GM19372 (cell line): ENCODE results near the gene PRXL2A.

Source experiments
- ATAC-seq: cut with Tn5 transposase; IDR thresholded peaks from one replicate; pipeline ENCODE4 v1.9.1; 2021; ENCODE audit warnings: mild to moderate bottlenecking, low read depth, moderate library complexity; ENCODE audit not compliant: unreplicated experiment

Gene PRXL2A

GRCh38 chr10:80442879-80443278, 34.5 kb downstream of the PRXL2A start:
- no peak for ATAC-seq

- ATAC-seq, result peak; percentile 52
Measured at GRCh38 chr10:80443531-80443974, 35.2 kb downstream of the PRXL2A start.

DNA sequence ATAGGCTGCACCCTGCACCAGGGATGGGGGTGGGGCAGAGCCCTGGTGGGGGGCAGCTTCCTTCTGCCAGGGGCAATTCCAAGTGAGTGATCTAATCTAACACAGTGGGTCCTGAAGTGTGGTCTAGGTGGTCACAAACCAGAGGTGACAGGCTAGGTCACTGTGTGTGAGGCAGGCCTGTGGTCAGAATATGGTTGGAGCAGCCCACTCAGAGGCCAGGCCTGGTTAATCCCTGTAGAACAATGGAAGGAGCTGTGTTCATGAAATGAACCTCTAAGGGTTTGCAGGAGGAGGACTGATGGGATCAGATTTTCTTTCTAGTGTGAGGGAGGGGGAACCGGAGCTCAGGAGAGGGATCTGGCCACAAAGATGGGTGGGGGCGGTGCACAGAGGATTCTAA, 35.8 kb downstream of the PRXL2A start:
- ATAC-seq, result no peak

GRCh38 chr10:80444646-80445319, 36.4 kb downstream of the PRXL2A start:
- ATAC-seq, result peak; percentile 66

DNA sequence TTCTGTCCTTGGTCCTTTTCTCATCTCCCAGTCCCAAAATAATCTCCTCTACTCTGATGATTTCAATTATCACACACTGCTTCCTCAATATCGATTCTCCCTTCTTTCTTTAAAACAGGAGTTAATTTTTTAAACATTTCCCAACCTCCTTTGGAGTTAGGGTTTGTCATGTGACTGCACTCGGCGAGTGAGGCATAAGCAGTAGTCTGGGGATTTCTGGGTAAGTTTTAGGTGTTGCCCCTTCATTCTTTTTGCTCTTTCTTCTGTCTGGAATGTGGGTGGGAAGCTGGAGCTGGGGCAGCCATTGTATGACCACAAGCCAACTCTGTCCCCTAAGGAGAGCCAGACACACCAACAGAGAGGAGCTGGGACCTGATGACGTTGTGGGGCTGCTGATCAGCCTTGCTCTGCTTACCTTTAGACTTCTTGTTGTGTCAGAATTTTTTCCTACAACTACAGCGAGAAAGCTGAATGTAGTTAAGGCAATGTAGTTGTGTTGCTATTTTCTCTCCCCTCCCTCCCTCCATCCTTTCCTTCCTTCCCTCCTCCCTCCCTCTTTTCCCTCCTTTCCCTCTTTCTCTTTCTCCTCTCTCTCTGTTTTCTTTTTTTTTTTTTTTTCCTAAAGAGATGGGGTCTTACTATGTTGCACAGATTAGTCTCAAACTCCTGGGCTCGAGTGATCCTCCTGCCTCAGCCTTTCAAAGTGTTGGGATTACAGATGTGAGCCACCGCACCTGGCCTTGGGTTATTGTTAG, 39.3 kb downstream of the PRXL2A start:
- no peak for ATAC-seq

DNA sequence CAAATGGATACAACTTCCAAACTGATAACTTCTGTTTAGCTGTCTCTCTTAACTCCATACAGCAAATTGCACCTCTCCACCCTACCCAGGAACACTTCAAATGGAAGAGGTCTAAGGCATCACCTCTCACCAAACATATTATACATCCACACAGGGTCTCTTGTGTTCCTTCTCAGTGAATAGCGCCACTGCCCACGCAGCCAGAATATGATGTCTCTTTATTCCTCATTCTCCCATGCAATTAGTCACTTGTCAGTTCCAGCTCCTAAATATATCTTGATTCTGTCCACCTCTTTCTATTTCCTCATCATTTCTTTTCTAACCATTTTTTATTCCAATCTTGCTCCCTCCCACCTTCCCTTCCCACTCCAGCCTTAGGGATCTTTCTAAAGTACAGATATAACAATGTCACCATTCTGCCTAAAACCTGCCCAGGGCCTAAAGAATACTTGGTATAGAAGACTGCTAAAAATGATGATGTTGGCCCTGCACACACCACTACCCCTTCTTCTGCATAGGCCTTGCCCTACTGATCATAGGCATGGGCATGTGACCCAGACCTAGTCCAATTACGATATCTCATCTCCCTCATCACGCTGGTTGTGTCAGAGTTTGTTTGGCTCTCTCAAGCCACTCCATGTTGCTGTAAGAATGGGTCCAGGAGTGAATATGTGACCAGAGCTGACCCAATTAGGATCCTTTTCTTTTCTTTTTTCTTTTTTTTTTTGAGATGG, 40.0 kb downstream of the PRXL2A start:
- ATAC-seq, result no peak

GRCh38 chr10:80449520-80449919, 41.2 kb downstream of the PRXL2A start:
- ATAC-seq, result no peak

DNA sequence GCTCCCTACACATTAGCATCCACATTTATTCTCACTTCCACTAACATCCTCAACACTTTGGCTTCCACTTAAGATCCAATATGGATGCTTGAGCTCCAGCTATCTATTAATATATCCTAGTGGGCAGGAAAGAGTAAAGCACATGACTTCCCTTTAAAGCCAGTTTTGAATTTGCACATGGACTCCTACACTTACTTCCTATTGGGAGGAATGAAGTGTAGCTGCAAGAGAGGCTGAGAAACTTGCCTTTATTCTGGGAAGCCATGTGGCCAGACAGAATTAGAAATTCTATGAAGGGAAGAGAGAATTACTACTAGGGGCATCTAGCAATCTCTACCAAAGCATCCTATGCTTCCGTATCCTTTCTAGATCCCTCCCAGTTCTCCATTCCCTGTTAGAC, 42.8 kb downstream of the PRXL2A start:
- no peak for ATAC-seq

GRCh38 chr10:80452069-80452468, 43.7 kb downstream of the PRXL2A start:
- no peak for ATAC-seq

DNA sequence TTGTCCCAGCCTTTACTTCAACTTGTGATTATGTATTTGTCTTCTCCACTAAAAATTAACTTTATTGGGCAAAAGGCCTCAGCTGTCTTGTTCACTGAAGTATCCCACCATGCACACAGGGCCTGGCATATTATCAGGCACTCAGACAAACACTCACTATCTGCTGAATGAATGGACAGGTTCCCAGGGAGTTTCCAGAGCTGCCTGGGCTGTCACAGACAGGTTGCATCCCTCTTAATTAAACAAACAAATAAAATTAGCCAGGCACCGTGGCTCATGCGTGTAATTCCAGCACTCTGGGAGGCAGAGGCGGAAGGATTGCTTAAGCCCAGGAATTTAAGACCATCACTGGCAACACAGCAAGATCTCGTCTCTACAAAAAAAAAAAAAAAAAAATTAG, 44.3 kb downstream of the PRXL2A start:
- ATAC-seq, result no peak

DNA sequence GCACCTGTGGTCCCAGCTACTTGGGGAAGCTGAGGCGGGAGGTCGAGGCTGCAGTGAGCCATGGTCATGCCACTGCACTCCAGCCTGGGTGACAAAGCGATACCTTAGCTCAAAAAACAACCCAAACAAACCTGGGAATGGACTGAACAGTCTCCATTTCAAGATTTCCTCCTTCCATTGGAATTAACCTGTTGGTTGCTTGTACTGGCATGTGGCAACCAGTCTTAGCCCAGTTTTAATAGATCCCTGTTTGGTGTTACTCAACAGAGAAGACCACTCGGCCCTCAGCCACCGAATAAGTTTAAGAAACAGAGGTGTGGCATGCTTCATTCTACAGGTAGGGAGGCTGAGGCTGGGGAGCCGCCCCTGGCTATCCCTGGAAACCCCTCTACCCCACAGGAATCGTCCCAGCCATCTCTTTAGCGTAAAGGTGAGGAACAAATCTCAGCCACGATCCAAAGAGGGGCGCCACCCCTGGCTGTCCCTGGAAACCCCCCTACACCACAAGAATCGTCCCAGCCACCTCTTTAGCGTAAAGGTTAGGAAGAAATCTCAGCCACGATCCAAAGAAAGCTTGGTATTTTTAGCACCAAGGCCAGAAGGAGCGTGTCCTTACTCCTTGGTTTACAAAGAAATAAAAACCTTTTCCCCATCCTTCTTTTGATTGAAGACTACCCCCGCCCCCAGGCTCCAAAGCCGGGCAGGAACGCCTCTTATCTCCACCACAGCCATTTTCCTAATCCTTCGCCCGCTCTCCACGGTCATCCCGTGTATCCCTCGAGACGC, 44.9 kb downstream of the PRXL2A start:
- no peak for ATAC-seq

DNA sequence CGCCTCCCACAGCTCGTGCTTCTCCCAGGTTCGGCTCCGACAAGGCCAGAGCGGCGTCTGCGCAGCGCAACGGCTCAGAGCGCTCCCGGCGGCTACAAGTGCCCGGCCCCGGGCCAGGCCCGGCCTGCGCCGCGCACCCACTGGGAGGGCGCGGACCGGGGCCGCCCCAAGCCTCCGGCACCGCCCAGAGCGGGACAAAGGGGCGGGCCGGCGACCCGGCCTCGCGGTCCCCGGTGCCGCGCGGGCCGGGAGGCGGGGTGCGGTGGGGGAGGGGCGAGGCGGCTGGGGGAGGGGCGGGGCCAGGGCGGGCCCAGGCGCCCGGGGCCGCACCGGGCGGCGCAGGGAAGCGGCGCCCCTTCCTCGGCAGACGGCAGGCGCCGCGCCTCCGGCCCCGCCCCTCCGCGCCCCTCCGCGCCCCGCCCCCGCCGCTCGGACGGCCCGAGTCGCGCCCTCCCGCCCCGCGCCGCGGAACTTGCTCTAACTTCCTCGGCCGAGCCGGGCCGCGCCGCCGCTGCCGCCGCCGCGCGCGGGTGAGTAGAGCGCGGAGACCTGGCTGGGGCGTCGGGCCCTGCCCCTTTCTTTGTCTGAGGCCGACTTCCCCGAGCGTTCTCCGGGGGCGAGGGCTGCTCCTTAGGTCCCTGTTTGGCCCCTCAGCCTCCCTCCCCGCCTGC, 45.6 kb downstream of the PRXL2A start, which contains the start of gene TSPAN14:
TSPAN14 (plus strand) TSS at position 469 of the 671 bp plus-strand sequence. CDS start 34,924 bp downstream, outside the sequence.
- ATAC-seq, result peak; percentile 66

DNA sequence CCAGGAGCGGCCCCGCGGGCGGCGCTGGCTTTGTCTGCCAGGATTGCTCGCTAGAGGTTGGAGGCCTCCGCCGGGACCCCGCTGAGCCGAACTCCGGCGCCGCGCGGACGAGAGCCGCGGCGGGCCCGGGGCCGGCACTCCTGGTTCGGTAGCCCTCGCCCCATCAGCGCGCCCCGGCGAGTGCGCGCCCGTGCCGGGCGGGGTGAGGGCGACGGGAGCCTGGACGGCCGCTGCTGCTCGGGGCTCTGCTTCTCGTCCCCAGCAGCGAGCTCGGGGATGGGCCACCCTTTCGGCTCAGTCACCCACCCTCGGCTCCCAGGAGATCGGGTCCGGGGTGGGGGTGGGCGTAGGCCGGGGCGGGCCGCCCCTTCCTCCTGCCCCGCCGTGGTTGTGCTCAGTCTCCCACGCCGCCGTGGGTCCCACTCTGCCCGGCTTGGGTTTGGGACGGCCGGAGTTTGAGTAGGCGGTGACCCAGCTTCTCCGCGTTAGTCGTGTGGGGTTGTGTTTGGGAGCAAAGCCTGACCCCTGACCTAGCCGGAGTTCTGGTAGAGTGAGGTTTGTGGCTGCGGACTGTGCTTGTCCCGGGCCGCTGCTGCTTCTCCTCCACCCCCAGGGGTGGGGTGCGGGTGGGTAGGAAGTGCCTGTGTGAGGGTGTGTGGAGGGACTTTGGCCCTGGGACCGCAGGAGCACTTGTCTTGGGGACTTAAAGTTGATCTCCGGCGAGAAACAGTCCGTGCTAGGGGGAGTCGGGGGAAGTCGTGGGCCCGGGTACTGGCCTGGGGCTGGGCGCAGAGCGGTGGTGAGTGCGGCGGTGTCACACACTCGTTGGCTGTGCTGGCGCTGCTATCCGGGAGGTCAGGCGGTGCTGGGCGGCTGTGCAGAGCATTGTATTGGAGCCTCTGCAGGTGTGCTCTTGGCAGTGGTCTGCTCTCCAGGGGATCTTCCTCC, 46.4 kb downstream of the PRXL2A start:
- ATAC-seq, result peak; percentile 22

DNA sequence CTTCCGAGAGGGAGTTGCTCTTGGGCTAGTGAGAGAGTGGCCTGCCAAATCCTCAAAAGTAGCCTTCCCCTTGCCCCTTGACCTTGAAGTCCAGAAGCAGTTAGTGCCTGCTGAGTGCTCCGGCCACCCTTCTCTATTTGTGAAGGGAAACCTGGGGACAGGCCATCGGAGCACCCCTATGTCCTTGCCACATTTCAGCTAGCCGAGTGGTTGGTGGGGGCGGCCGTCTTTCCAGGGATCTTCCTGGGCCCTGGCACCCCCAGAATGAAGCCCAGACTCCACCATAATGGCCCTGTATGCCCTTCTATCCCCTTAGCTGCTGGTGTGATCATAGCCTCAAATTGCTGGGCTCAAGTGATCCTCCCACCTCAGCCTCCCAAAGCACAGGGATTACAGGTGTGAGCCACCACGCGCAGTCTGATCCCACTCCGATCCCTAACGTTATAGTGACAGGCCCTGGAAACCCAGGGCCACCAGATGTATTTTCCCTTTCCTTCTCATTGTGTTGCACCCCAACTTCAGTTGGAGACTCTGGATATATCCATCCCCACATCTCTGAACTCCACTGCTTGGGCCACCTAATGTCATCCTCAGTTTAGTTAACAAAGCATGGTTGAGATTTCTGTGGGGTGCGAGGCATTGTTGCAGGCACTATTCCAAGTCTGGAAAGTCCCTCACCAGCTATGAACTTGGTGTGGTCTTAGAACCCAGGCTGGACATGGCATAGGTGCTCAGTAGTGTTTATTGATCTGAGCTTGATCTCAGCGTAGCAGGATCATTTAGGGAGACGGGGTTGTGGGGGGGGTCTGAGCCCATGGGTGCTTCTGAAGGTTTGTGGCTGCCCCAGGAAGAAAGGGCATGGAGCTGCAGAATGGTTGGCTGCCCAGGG, 47.4 kb downstream of the PRXL2A start:
- no peak for ATAC-seq

DNA sequence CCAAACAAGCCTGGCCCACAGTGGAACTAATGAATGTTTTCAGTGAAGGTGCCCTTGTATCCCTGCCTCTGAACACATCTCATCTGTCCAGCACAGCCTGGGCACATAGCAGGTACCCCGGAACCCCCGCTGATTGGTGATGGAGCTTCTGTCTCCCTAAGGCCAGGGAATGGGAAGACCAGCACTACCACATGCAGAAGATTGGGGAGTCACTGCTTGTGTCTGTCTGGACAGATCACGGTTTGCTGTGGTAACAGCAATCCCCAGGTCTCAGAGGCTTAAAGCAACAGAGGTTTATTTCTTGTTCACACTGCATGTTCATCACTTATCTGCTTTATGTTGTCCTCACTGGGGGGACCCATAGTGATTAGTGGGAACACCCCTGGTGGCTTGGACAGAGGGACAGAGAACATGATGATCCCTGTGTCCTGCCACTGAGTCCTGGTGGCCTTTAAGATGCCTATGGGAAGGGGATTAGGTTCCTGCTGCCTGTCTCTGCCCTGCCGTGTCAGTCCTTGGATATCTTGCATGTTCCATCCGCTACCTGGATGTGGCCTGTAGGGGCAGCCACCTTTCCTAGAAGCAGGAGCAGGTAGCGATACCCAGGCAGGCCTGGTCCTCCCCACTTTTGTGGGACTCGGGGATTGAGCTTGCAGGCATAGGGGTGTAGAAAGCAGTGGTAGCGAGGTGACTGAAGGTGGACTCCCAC, 49.4 kb downstream of the PRXL2A start:
- ATAC-seq, result no peak

- ATAC-seq, result no peak
Measured at GRCh38 chr10:80458263-80458625, 49.9 kb downstream of the PRXL2A start.

- no peak for ATAC-seq
Measured at GRCh38 chr10:80458638-80459037, 50.3 kb downstream of the PRXL2A start.
